ENCODE measurements around the gene CFLAR. TPM values are rescaled to one million over a fixed set of nuclear protein-coding genes. Genes with fewer than 3 reads are reported as not detected.

The CFLAR gene
- total and polyA plus RNA-seq, 2 of the 13 experiments (the other 11 are each of a cell fraction or from before 2014, with no cell fraction given) = 43.8 to 92.1 TPM

DNA sequence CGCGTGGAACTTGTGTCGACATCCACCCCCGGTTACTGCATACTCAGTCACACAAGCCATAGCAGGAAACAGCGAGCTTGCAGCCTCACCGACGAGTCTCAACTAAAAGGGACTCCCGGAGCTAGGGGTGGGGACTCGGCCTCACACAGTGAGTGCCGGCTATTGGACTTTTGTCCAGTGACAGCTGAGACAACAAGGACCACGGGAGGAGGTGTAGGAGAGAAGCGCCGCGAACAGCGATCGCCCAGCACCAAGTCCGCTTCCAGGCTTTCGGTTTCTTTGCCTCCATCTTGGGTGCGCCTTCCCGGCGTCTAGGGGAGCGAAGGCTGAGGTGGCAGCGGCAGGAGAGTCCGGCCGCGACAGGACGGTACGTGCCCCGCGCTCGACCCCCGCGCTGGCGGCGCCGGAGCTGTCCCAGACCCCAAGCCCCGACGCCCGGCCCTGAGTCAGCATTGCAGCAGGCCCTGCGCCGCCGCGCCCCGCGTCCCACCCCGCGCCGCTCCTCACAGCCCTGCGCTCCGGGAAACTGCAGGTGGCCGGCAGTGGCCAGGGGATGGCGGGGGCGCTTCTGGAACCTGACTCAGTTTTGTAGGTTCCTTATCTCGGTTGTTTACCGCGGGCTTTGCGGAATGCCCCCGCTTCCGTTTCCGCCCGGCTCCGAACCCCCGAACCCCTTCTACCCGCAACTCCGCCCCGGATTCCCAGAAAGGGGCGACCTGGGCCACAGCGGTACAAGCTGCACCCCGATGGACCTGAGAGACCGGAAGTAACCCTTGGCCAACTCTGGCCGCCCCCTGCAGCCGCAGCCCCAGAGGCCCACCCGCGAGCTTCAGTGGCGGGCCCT lies at the start of gene CFLAR (continued):
- peak; percentile 83; the same call in 1 of the 2 replicates for TF ChIP-seq ZNF564 (CRISPR knock-in tag; IDR thresholded peaks at IDR 0.05)
- TF ChIP-seq, protein P1, sequence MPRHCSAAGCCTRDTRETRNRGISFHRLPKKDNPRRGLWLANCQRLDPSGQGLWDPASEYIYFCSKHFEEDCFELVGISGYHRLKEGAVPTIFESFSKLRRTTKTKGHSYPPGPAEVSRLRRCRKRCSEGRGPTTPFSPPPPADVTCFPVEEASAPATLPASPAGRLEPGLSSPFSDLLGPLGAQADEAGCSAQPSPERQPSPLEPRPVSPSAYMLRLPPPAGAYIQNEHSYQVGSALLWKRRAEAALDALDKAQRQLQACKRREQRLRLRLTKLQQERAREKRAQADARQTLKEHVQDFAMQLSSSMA (CRISPR knock-in tag; IDR thresholded peaks at IDR 0.05) = no peak
- TF ChIP-seq, protein P2, sequence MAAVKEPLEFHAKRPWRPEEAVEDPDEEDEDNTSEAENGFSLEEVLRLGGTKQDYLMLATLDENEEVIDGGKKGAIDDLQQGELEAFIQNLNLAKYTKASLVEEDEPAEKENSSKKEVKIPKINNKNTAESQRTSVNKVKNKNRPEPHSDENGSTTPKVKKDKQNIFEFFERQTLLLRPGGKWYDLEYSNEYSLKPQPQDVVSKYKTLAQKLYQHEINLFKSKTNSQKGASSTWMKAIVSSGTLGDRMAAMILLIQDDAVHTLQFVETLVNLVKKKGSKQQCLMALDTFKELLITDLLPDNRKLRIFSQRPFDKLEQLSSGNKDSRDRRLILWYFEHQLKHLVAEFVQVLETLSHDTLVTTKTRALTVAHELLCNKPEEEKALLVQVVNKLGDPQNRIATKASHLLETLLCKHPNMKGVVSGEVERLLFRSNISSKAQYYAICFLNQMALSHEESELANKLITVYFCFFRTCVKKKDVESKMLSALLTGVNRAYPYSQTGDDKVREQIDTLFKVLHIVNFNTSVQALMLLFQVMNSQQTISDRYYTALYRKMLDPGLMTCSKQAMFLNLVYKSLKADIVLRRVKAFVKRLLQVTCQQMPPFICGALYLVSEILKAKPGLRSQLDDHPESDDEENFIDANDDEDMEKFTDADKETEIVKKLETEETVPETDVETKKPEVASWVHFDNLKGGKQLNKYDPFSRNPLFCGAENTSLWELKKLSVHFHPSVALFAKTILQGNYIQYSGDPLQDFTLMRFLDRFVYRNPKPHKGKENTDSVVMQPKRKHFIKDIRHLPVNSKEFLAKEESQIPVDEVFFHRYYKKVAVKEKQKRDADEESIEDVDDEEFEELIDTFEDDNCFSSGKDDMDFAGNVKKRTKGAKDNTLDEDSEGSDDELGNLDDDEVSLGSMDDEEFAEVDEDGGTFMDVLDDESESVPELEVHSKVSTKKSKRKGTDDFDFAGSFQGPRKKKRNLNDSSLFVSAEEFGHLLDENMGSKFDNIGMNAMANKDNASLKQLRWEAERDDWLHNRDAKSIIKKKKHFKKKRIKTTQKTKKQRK (IDR thresholded peaks at IDR 0.05; ENCODE audit: low read length) = no peak
- no peak for TF ChIP-seq JDP2 (CRISPR knock-in tag; IDR thresholded peaks at IDR 0.05; ENCODE audit: borderline replicate concordance)
- peak; percentile 83 for TF ChIP-seq POLR2AphosphoS5 (IDR thresholded peaks at IDR 0.05; ENCODE audit: low read depth, low read length)
- peak; percentile 73 for TF ChIP-seq ZNF367 (CRISPR knock-in tag; IDR thresholded peaks at IDR 0.05; ENCODE audit: borderline replicate concordance)
- TF ChIP-seq ZNF619 (CRISPR knock-in tag; IDR thresholded peaks at IDR 0.05) = no peak
- TF ChIP-seq, protein P3, sequence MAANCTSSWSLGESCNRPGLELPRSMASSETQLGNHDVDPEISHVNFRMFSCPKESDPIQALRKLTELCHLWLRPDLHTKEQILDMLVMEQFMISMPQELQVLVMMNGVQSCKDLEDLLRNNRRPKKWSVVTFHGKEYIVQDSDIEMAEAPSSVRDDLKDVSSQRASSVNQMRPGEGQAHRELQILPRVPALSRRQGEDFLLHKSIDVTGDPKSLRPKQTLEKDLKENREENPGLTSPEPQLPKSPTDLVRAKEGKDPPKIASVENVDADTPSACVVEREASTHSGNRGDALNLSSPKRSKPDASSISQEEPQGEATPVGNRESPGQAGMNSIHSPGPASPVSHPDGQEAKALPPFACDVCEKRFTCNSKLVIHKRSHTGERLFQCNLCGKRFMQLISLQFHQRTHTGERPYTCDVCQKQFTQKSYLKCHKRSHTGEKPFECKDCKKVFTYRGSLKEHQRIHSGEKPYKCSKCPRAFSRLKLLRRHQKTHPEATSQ (CRISPR knock-in tag; IDR thresholded peaks at IDR 0.05; ENCODE audit: borderline replicate concordance) = peak; percentile 72; the same call in 1 of the 2 replicates
- TF ChIP-seq ZSCAN20 (CRISPR knock-in tag; IDR thresholded peaks at IDR 0.05; ENCODE audit: borderline replicate concordance) = peak; percentile 95; the same call in 1 of the 2 replicates
- peak; percentile 64 for TF ChIP-seq TARDBP (CRISPR knock-in tag; IDR thresholded peaks at IDR 0.05)
- no peak; the same call in 1 of the 2 replicates for TF ChIP-seq ZC3H13 (CRISPR knock-in tag; IDR thresholded peaks at IDR 0.05)
- TF ChIP-seq, protein P4, sequence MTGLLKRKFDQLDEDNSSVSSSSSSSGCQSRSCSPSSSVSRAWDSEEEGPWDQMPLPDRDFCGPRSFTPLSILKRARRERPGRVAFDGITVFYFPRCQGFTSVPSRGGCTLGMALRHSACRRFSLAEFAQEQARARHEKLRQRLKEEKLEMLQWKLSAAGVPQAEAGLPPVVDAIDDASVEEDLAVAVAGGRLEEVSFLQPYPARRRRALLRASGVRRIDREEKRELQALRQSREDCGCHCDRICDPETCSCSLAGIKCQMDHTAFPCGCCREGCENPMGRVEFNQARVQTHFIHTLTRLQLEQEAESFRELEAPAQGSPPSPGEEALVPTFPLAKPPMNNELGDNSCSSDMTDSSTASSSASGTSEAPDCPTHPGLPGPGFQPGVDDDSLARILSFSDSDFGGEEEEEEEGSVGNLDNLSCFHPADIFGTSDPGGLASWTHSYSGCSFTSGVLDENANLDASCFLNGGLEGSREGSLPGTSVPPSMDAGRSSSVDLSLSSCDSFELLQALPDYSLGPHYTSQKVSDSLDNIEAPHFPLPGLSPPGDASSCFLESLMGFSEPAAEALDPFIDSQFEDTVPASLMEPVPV (CRISPR knock-in tag; IDR thresholded peaks at IDR 0.05) = peak; percentile 34; the same call in 1 of the 2 replicates
- TF ChIP-seq ZSCAN12 (CRISPR knock-in tag; IDR thresholded peaks at IDR 0.05) = 0 out of 2 replicates have a peak, but pooled peaks have one; percentile 38
- TF ChIP-seq SYNCRIP (IDR thresholded peaks at IDR 0.05; ENCODE audit: insufficient read depth, low read depth, low read length) = no peak
- no peak for TF ChIP-seq ZFP36L1 (CRISPR knock-in tag; IDR thresholded peaks at IDR 0.05)
- peak; percentile 82; the same call in 1 of the 2 replicates for TF ChIP-seq ZNF879 (CRISPR knock-in tag; IDR thresholded peaks at IDR 0.05)
- TF ChIP-seq TBL1XR1 (IDR thresholded peaks at IDR 0.05; ENCODE audit: borderline replicate concordance, low read length, partially characterized antibody) = no peak
- TF ChIP-seq ZBTB21 (CRISPR knock-in tag; IDR thresholded peaks at IDR 0.05) = 0 out of 2 replicates have a peak, but pooled peaks have one; percentile 17
- TF ChIP-seq, protein P5, sequence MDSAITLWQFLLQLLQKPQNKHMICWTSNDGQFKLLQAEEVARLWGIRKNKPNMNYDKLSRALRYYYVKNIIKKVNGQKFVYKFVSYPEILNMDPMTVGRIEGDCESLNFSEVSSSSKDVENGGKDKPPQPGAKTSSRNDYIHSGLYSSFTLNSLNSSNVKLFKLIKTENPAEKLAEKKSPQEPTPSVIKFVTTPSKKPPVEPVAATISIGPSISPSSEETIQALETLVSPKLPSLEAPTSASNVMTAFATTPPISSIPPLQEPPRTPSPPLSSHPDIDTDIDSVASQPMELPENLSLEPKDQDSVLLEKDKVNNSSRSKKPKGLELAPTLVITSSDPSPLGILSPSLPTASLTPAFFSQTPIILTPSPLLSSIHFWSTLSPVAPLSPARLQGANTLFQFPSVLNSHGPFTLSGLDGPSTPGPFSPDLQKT (CRISPR knock-in tag; IDR thresholded peaks at IDR 0.05; ENCODE audit: borderline replicate concordance) = peak; percentile 77; the same call in 1 of the 2 replicates
- peak; percentile 59; the same call in 1 of the 2 replicates for TF ChIP-seq SOX5 (CRISPR knock-in tag; IDR thresholded peaks at IDR 0.05; ENCODE audit: borderline replicate concordance)
